ENCODE results near the gene GSG1L.
A peak's percentile ranks its signal among the peaks of the same experiment; 100 is the strongest.

The GSG1L gene

GRCh38 chr16:28091656-28092055 lies 28.1 kb upstream of the GSG1L start:
- H3K4ac ChIP-seq (ENCODE audit: low read depth in 1 of 2, low read length in 2 of 2): no peak overlapping the region
- peaks cover 19% of the 10 kb centered on the region for H3K79me1 ChIP-seq (replicated peaks; ENCODE audit: low read length, poor library complexity, severe bottlenecking)
- no peak overlapping the region for H4K91ac ChIP-seq (ENCODE audit: low read length)
- H2AFZ ChIP-seq (ENCODE audit: low read depth, low read length): no peak overlapping the region
- no peak overlapping the region for H2BK120ac ChIP-seq (ENCODE audit: low read depth, low read length)
- no peak overlapping the region for H3K23ac ChIP-seq (ENCODE audit: low read length in 2 of 2)
- no peaks in the 10 kb centered on the region for H3K27me3 ChIP-seq (ENCODE audit: control insufficient read depth in 1 of 2, insufficient read depth in 1 of 2, low read length in 2 of 2)
- H3K9ac ChIP-seq (ENCODE audit: low read length): no peak overlapping the region
- H3K4me1 ChIP-seq (ENCODE audit: control insufficient read depth, insufficient read depth, low read depth, low read length): peaks cover 30% of the 10 kb centered on the region
- H3K4me2 ChIP-seq (ENCODE audit: low read length, poor library complexity, severe bottlenecking): no peak overlapping the region
- no peak overlapping the region for H3K14ac ChIP-seq (ENCODE audit: low read length in 2 of 2)
- no peak overlapping the region for H2AK5ac ChIP-seq (ENCODE audit: low read length, severe bottlenecking)
- no peak overlapping the region for H3K4me3 ChIP-seq (ENCODE audit: insufficient read depth in 1 of 2, low read depth in 1 of 2, low read length in 2 of 2)
- no peak overlapping the region for H3K18ac ChIP-seq (ENCODE audit: low read depth in 1 of 2, low read length in 2 of 2)
- DNase-seq: no peak
- H3K9me3 ChIP-seq (ENCODE audit: control insufficient read depth, low read length): no peaks in the 10 kb centered on the region
- H2BK5ac ChIP-seq (ENCODE audit: low read depth, low read length, poor library complexity, severe bottlenecking): no peak overlapping the region
- no peak overlapping the region for H3K27ac ChIP-seq (ENCODE audit: low read length, poor library complexity, severe bottlenecking)
- H2BK15ac ChIP-seq (ENCODE audit: low read depth, poor library complexity, severe bottlenecking): no peak overlapping the region
- peaks cover 14 to 21% of the 10 kb centered on the region in 2 experiments for H3K36me3 ChIP-seq (ENCODE audit: control insufficient read depth in 1 of 2, insufficient read depth in 2 of 2, low read depth in 1 of 2, low read length in 2 of 2)
- H2BK12ac ChIP-seq (ENCODE audit: low read length in 2 of 2): no peak overlapping the region
- 95% methylated on average over 12 of the region's 12 CpGs for WGBS
- no peak overlapping the region for H4K8ac ChIP-seq (ENCODE audit: low read length)

- Histone ChIP-seq H3K14ac (ENCODE audit: low read length in 2 of 2) (no peak overlapping the region), H4K8ac (ENCODE audit: low read length) (no peak overlapping the region), H3K4me3 (ENCODE audit: insufficient read depth in 1 of 2, low read depth in 1 of 2, low read length in 2 of 2) (no peak overlapping the region), H2BK12ac (ENCODE audit: low read length in 2 of 2) (no peak overlapping the region), H3K36me3 (ENCODE audit: control insufficient read depth in 1 of 2, insufficient read depth in 2 of 2, low read depth in 1 of 2, low read length in 2 of 2) (peaks cover 6 to 13% of the 10 kb centered on the region in 2 experiments), H2BK5ac (ENCODE audit: low read depth, low read length, poor library complexity, severe bottlenecking) (no peak overlapping the region), H3K23ac (ENCODE audit: low read length in 2 of 2) (no peak overlapping the region), H3K18ac (ENCODE audit: low read depth in 1 of 2, low read length in 2 of 2) (no peak overlapping the region), H3K9me3 (ENCODE audit: control insufficient read depth, low read length) (no peaks in the 10 kb centered on the region), H2BK15ac (ENCODE audit: low read depth, poor library complexity, severe bottlenecking) (no peak overlapping the region), H3K4ac (ENCODE audit: low read depth in 1 of 2, low read length in 2 of 2) (no peak overlapping the region), H3K9ac (ENCODE audit: low read length) (peak overlapping the region; percentile 15), H3K4me2 (ENCODE audit: low read length, poor library complexity, severe bottlenecking) (no peak overlapping the region), H2AK5ac (ENCODE audit: low read length, severe bottlenecking) (no peak overlapping the region), H2BK120ac (ENCODE audit: low read depth, low read length) (no peak overlapping the region), H3K79me1 (replicated peaks; ENCODE audit: low read length, poor library complexity, severe bottlenecking) (peaks cover 18% of the 10 kb centered on the region), H3K4me1 (ENCODE audit: control insufficient read depth, insufficient read depth, low read depth, low read length) (peaks cover 30% of the 10 kb centered on the region), H2AFZ (ENCODE audit: low read depth, low read length) (no peak overlapping the region), H3K27ac (ENCODE audit: low read length, poor library complexity, severe bottlenecking) (no peak overlapping the region), H4K91ac (ENCODE audit: low read length) (no peak overlapping the region), H3K27me3 (ENCODE audit: control insufficient read depth in 1 of 2, insufficient read depth in 1 of 2, low read length in 2 of 2) (no peaks in the 10 kb centered on the region)
- 76% methylated on average over 19 of the region's 19 CpGs for WGBS
- peak; percentile 40 for DNase-seq
Measured at GRCh38 chr16:28090646-28091377, 27.3 kb upstream of the GSG1L start.

DNA sequence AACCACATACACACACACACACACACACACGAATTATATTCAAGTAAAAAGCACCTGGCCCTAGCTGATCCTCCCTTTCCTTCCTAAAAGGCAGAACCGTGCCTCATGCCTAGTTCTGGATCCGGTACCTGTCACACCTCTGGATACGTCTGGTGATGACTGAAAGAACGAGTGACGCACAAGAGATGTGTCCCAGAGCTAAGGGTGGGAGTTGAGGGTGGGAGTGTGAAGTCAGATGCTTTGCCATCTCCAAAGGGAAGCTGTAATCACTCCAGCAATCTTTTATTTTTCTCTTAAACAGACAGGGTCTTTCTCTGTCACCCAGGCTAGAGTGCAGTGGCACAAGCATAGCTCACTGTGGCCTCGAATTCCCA lies 26.5 kb upstream of the GSG1L start:
- H3K4me2 ChIP-seq (ENCODE audit: low read length, poor library complexity, severe bottlenecking): no peak overlapping the region
- H3K27ac ChIP-seq (ENCODE audit: low read length, poor library complexity, severe bottlenecking): no peak overlapping the region
- no peak overlapping the region for H4K91ac ChIP-seq (ENCODE audit: low read length)
- peaks cover 14% of the 10 kb centered on the region for H3K79me1 ChIP-seq (replicated peaks; ENCODE audit: low read length, poor library complexity, severe bottlenecking)
- H3K14ac ChIP-seq (ENCODE audit: low read length in 2 of 2): no peak overlapping the region
- no peak for DNase-seq
- H3K27me3 ChIP-seq (ENCODE audit: control insufficient read depth in 1 of 2, insufficient read depth in 1 of 2, low read length in 2 of 2): no peaks in the 10 kb centered on the region
- H3K4ac ChIP-seq (ENCODE audit: low read depth in 1 of 2, low read length in 2 of 2): no peak overlapping the region
- no peak overlapping the region for H4K8ac ChIP-seq (ENCODE audit: low read length)
- no peak overlapping the region for H3K23ac ChIP-seq (ENCODE audit: low read length in 2 of 2)
- H2BK15ac ChIP-seq (ENCODE audit: low read depth, poor library complexity, severe bottlenecking): no peak overlapping the region
- H2BK5ac ChIP-seq (ENCODE audit: low read depth, low read length, poor library complexity, severe bottlenecking): no peak overlapping the region
- 95% methylated on average over 7 of the region's 7 CpGs for WGBS
- no peak overlapping the region for H2AK5ac ChIP-seq (ENCODE audit: low read length, severe bottlenecking)
- H3K4me3 ChIP-seq (ENCODE audit: insufficient read depth in 1 of 2, low read depth in 1 of 2, low read length in 2 of 2): no peak overlapping the region
- peaks cover 6 to 13% of the 10 kb centered on the region in 2 experiments for H3K36me3 ChIP-seq (ENCODE audit: control insufficient read depth in 1 of 2, insufficient read depth in 2 of 2, low read depth in 1 of 2, low read length in 2 of 2)
- H3K4me1 ChIP-seq (ENCODE audit: control insufficient read depth, insufficient read depth, low read depth, low read length): peaks cover 30% of the 10 kb centered on the region
- H3K9me3 ChIP-seq (ENCODE audit: control insufficient read depth, low read length): no peaks in the 10 kb centered on the region
- H3K18ac ChIP-seq (ENCODE audit: low read depth in 1 of 2, low read length in 2 of 2): no peak overlapping the region
- no peak overlapping the region for H2BK12ac ChIP-seq (ENCODE audit: low read length in 2 of 2)
- H2BK120ac ChIP-seq (ENCODE audit: low read depth, low read length): no peak overlapping the region
- no peak overlapping the region for H3K9ac ChIP-seq (ENCODE audit: low read length)
- H2AFZ ChIP-seq (ENCODE audit: low read depth, low read length): no peak overlapping the region

- peak overlapping the region in 1 of 2 experiments; percentile 42 for H3K23ac ChIP-seq (ENCODE audit: low read length in 2 of 2)
- H4K91ac ChIP-seq (ENCODE audit: low read length): no peak overlapping the region
- no peak overlapping the region for H2BK15ac ChIP-seq (ENCODE audit: low read depth, poor library complexity, severe bottlenecking)
- no peak overlapping the region for H3K4ac ChIP-seq (ENCODE audit: low read depth in 1 of 2, low read length in 2 of 2)
- H3K4me3 ChIP-seq (ENCODE audit: insufficient read depth in 1 of 2, low read depth in 1 of 2, low read length in 2 of 2): peak overlapping the region in 1 of 2 experiments; percentile 15
- H3K27me3 ChIP-seq (ENCODE audit: control insufficient read depth in 1 of 2, insufficient read depth in 1 of 2, low read length in 2 of 2): no peaks in the 10 kb centered on the region
- WGBS: 92% methylated on average over 3 of the region's 3 CpGs
- peak overlapping the region; percentile 31 for H4K8ac ChIP-seq (ENCODE audit: low read length)
- H3K4me2 ChIP-seq (ENCODE audit: low read length, poor library complexity, severe bottlenecking): no peak overlapping the region
- H3K18ac ChIP-seq (ENCODE audit: low read depth in 1 of 2, low read length in 2 of 2): peak overlapping the region in 1 of 2 experiments; percentile 35
- H3K9ac ChIP-seq (ENCODE audit: low read length): no peak overlapping the region
- peaks cover 6 to 13% of the 10 kb centered on the region in 2 experiments for H3K36me3 ChIP-seq (ENCODE audit: control insufficient read depth in 1 of 2, insufficient read depth in 2 of 2, low read depth in 1 of 2, low read length in 2 of 2)
- peak overlapping the region in 1 of 2 experiments; percentile 92 for H3K14ac ChIP-seq (ENCODE audit: low read length in 2 of 2)
- peaks cover 13% of the 10 kb centered on the region for H3K79me1 ChIP-seq (replicated peaks; ENCODE audit: low read length, poor library complexity, severe bottlenecking)
- H3K4me1 ChIP-seq (ENCODE audit: control insufficient read depth, insufficient read depth, low read depth, low read length): peaks cover 30% of the 10 kb centered on the region
- peak overlapping the region; percentile 15 to 19 for H2BK12ac ChIP-seq (ENCODE audit: low read length in 2 of 2)
- H2AFZ ChIP-seq (ENCODE audit: low read depth, low read length): no peak overlapping the region
- H2BK5ac ChIP-seq (ENCODE audit: low read depth, low read length, poor library complexity, severe bottlenecking): no peak overlapping the region
- peak overlapping the region; percentile 24 for H3K27ac ChIP-seq (ENCODE audit: low read length, poor library complexity, severe bottlenecking)
- H2BK120ac ChIP-seq (ENCODE audit: low read depth, low read length): no peak overlapping the region
- H3K9me3 ChIP-seq (ENCODE audit: control insufficient read depth, low read length): no peaks in the 10 kb centered on the region
- no peak overlapping the region for H2AK5ac ChIP-seq (ENCODE audit: low read length, severe bottlenecking)
- DNase-seq: no peak
Measured at GRCh38 chr16:28089205-28089991, 25.9 kb upstream of the GSG1L start.
